B cell (primary cell): ENCODE data around the gene HIVEP1. TPM values are rescaled to one million over a fixed set of nuclear protein-coding genes. Genes with fewer than 3 reads are reported as not detected.
A peak's percentile ranks its signal among the peaks of the same experiment; 100 is the strongest.

Experiments
- ATAC-seq: fragments of 200-7000 bp; cut with Tn5 transposase; one replicate; pipeline ENCODE4 v1.10.0; 2021; ENCODE audit warnings: low read depth, mild to moderate bottlenecking, moderate number of reproducible peaks, moderate library complexity
- CTCF ChIA-PET: fragments of 350-600 bp; sonication (Branson Sonifier 250); formaldehyde crosslinking; loops from one replicate; lab custom pipeline; 2021; ENCODE audit warnings: antibody characterized with exemption, inconsistent platforms; lab: Charles Lee
- POLR2A ChIA-PET: fragments of 350-600 bp; sonication (Branson Sonifier 250); formaldehyde crosslinking; loops from one replicate; lab custom pipeline; 2021; ENCODE audit warnings: antibody characterized with exemption; lab: Charles Lee
- DNase-seq: peaks from one replicate; pipeline ENCODE4 v3.0.0; 2013
- H2AFZ ChIP-seq: 2 replicates; pipeline ENCODE4 v1.6.1; 2012; ENCODE audit warnings: mild to moderate bottlenecking, low read depth, low read length; ENCODE audit not compliant: insufficient read depth, poor library complexity, severe bottlenecking
- H3K27ac ChIP-seq, 2 donors: 1 replicate in 1 of 2; 2 replicates in 1 of 2; pipeline ENCODE4 v1.5.1; 2012 to 2013; ENCODE audit warnings: low read length in 2 of 2, mild to moderate bottlenecking in 2 of 2, moderate library complexity in 1 of 2
- H3K27me3 ChIP-seq, 4 experiments: fragments of 200-600 bp in 1 of 4; sonication (generic) in 1 of 4; replicated peaks in 1 of 4; 1 replicate in 2 of 4; 2 replicates in 2 of 4; pipeline versions ENCODE4 v1.6.1 to v1.7.0; 2013 to 2016; ENCODE audit warnings: low read length in 3 of 4, mild to moderate bottlenecking in 2 of 4, mixed read lengths in 1 of 4, moderate library complexity in 1 of 4; ENCODE audit not compliant: insufficient read depth in 4 of 4, control insufficient read depth in 3 of 4; ENCODE audit errors: control extremely low read depth in 1 of 4
- H3K36me3 ChIP-seq, 2 experiments: replicated peaks in 1 of 2; 1 replicate in 1 of 2; 2 replicates in 1 of 2; pipeline versions ENCODE4 v1.6.1 to v1.7.1; 2013; ENCODE audit warnings: low read length in 1 of 2; ENCODE audit not compliant: insufficient read depth in 2 of 2, control insufficient read depth in 1 of 2; ENCODE audit errors: control extremely low read depth in 1 of 2, extremely low read depth in 1 of 2
- H3K4me1 ChIP-seq, 2 donors: fragments of 200-600 bp in 1 of 2; sonication (generic) in 1 of 2; 1 replicate in 1 of 2; 2 replicates in 1 of 2; pipeline versions ENCODE4 v1.5.1 to v1.6.1; 2013 to 2017; ENCODE audit warnings: low read length in 2 of 2; ENCODE audit not compliant: control insufficient read depth in 2 of 2, insufficient read depth in 2 of 2
- H3K4me2 ChIP-seq: replicated peaks from 2 replicates; pipeline ENCODE3; 2012; ENCODE audit warnings: mild to moderate bottlenecking, low read depth, low read length; ENCODE audit not compliant: poor library complexity, severe bottlenecking
- H3K4me3 ChIP-seq, 5 experiments: fragments of 200-600 bp in 1 of 5; sonication (generic) in 1 of 5; 1 replicate in 3 of 5; 2 replicates in 2 of 5; pipeline versions ENCODE4 v1.5.1 to v1.7.0; 2011 to 2016; ENCODE audit warnings: low read length in 4 of 5, mild to moderate bottlenecking in 4 of 5, low read depth in 2 of 5, control low read depth in 1 of 5, moderate library complexity in 1 of 5; ENCODE audit not compliant: insufficient read depth in 1 of 5; ENCODE audit errors: control extremely low read depth in 1 of 5, extremely low read depth in 1 of 5
- H3K79me2 ChIP-seq: fragments of 200-600 bp; sonication (generic); one replicate; pipeline ENCODE4 v1.6.0; 2016; ENCODE audit warnings: low read length; ENCODE audit not compliant: control insufficient read depth, insufficient read depth
- H3K9ac ChIP-seq: fragments of 200-600 bp; sonication (generic); 2 replicates; pipeline ENCODE4 v1.6.1; 2017; ENCODE audit warnings: mild to moderate bottlenecking, low read length, moderate library complexity
- H3K9me3 ChIP-seq, 3 donors: one replicate each; pipeline versions ENCODE4 v1.6.1 to v1.7.1; 2013; ENCODE audit warnings: low read length in 2 of 3; ENCODE audit not compliant: control insufficient read depth in 2 of 3, insufficient read depth in 1 of 3; ENCODE audit errors: control extremely low read depth in 1 of 3
- H4K20me1 ChIP-seq: 2 replicates; pipeline ENCODE4 v1.6.0; 2012; ENCODE audit warnings: mild to moderate bottlenecking, low read length; ENCODE audit not compliant: insufficient read depth, control insufficient read depth, poor library complexity, severe bottlenecking
- H3K27ac Mint-ChIP-seq: one replicate; pipeline ENCODE4 v1.8.0; 2021; ENCODE audit warnings: mixed read lengths
- H3K27me3 Mint-ChIP-seq: one replicate; pipeline ENCODE4 v1.8.0; 2021; ENCODE audit warnings: mixed read lengths
- H3K4me1 Mint-ChIP-seq: one replicate; pipeline ENCODE4 v1.8.0; 2021; ENCODE audit warnings: mixed read lengths
- H3K4me3 Mint-ChIP-seq: one replicate; pipeline ENCODE4 v1.8.0; 2021; ENCODE audit warnings: mixed read lengths
- H3K9me3 Mint-ChIP-seq: one replicate; pipeline ENCODE4 v1.8.0; 2022; ENCODE audit warnings: mixed read lengths; ENCODE audit not compliant: insufficient read depth
- CTCF ChIP-seq: fragments of 200-600 bp; IDR thresholded peaks from one replicate; pipeline ENCODE4 v1.8.0; 2022; ENCODE audit warnings: antibody characterized with exemption, mild to moderate bottlenecking
- EZH2 ChIP-seq: IDR thresholded peaks from 2 replicates; pipeline ENCODE4 v1.6.1; 2012; ENCODE audit warnings: borderline replicate concordance, low read depth, mild to moderate bottlenecking, moderate library complexity, low read length; ENCODE audit not compliant: insufficient read depth, poor library complexity, severe bottlenecking
- WGBS: methylation state at CpG from one replicate; pipeline ENCODE4 v1.1.5; 2013; ENCODE audit warnings: missing lambda C conversion rate; ENCODE audit not compliant: insufficient coverage; 5-methylcytosine and 5-hydroxymethylcytosine counted together
- intact Hi-C: fragments of 100-400 bp; cut with micrococcal nuclease; formaldehyde crosslinking; loops from one replicate; pipeline ENCODE4 v1.10.0; 2022
- polyA plus RNA-seq: library from polyadenylated mRNA; depleted of rRNA; stranded (reverse); fragments of >200 nt; gene quantifications from 2 replicates; pipeline ENCODE4 v1.2.3, GENCODE V29; 2012
- total RNA-seq, 2 donors: library from RNA; stranded (reverse); fragments of 120-200 nt in 1 of 2; gene quantifications; 1 replicate in 1 of 2; 2 replicates in 1 of 2; pipeline versions ENCODE4 v1.2.3 to v1.2.4, GENCODE V29; 2013 to 2022

The HIVEP1 gene
- total and polyA plus RNA-seq, 2 donors (not counting 1 experiment from before 2014, with no cell fraction given): 11.3 to 96.5 TPM

- Mint-ChIP-seq H3K4me1 (peaks cover 44% of the 10 kb centered on the region), H3K9me3 (peaks cover 4% of the 10 kb centered on the region), H3K4me3 (peak overlapping the region; percentile 57), H3K27ac (peak overlapping the region; percentile 65), H3K27me3 (no peaks in the 10 kb centered on the region)
- Histone ChIP-seq H2AFZ (no peak overlapping the region), H3K4me2 (peak overlapping the region; percentile 62), H3K27me3 (no peaks in the 10 kb centered on the region), H3K4me1 (peaks cover 20 to 49% of the 10 kb centered on the region in 2 donors), H3K9me3 (peaks cover 0 to 12% (median 2%) of the 10 kb centered on the region in 3 donors), H4K20me1 (no peaks in the 10 kb centered on the region), H3K79me2 (peaks cover 15% of the 10 kb centered on the region), H3K36me3 (peaks cover 0 to 17% of the 10 kb centered on the region in 2 experiments), H3K9ac (no peak overlapping the region), H3K4me3 (no peak overlapping the region), H3K27ac (peak overlapping the region; percentile 5 to 22)
- intact Hi-C loops: no loop called here
- TF ChIP-seq EZH2: no peak
- no peak for TF ChIP-seq CTCF
- CTCF ChIA-PET: no interaction called here
- WGBS: 94% methylated on average over 4 of the region's 9 CpGs
- no peak for DNase-seq
- ATAC-seq: no peak
- POLR2A ChIA-PET: interaction anchor here (0.7 kb wide), 1 partner anchor 41 kb away, joined by 3 read pairs; no protein-coding TSS in a partner anchor
Observed at GRCh38 chr6:12112540-12113189, 100.6 kb downstream of the HIVEP1 start.

GRCh38 chr6:12113190-12113577, 101.1 kb downstream of the HIVEP1 start:
- Mint-ChIP-seq H3K4me3 (peak overlapping the region; percentile 57), H3K9me3 (peaks cover 4% of the 10 kb centered on the region), H3K27ac (peak overlapping the region; percentile 65), H3K4me1 (peaks cover 46% of the 10 kb centered on the region), H3K27me3 (no peaks in the 10 kb centered on the region)
- POLR2A ChIA-PET: interaction anchor here (0.7 kb wide), 1 partner anchor 42 kb away, joined by 3 read pairs; no protein-coding TSS in a partner anchor
- H3K4me3 ChIP-seq: no peak overlapping the region
- peak overlapping the region; percentile 5 to 22 for H3K27ac ChIP-seq
- H3K4me1 ChIP-seq: peaks cover 20 to 49% of the 10 kb centered on the region in 2 donors
- H3K9me3 ChIP-seq: peaks cover 0 to 10% (median 2%) of the 10 kb centered on the region in 3 donors
- peak overlapping the region; percentile 4 for H2AFZ ChIP-seq
- no peaks in the 10 kb centered on the region for H4K20me1 ChIP-seq
- intact Hi-C loops: no loop called here
- H3K36me3 ChIP-seq: peaks cover 0 to 16% of the 10 kb centered on the region in 2 experiments
- peaks cover 15% of the 10 kb centered on the region for H3K79me2 ChIP-seq
- DNase-seq: no peak
- peak; percentile 35 for ATAC-seq
- CTCF ChIA-PET: interaction anchor here (0.7 kb wide), 1 partner anchor 47 kb away, joined by 3 read pairs; no protein-coding TSS in a partner anchor
- H3K4me2 ChIP-seq: peak overlapping the region; percentile 62
- TF ChIP-seq EZH2 (no peak), CTCF (no peak)
- H3K9ac ChIP-seq: no peak overlapping the region
- WGBS: 58% methylated on average over 6 of the region's 6 CpGs
- no peaks in the 10 kb centered on the region for H3K27me3 ChIP-seq
